ENCODE measurements around the gene ZNF684.

DNA sequence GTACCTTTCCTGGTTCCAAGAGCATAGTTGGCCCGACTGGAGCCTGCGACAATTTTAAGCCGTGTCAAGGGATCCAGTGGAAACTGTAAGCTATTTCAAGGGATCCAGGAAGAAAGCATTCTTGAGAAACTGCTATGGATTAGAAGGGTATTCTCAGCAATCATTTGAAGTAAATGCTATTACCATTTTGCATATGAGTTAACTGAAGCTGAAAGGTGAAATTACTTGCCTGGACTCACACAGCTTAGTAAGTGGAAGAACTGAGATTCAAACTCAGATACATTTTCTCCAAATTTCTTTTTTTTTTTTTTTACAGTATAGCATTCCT, 589 bp downstream of the ZNF684 start:
- TF ChIP-seq POLR2A (IDR thresholded peaks at IDR 0.05; ENCODE audit: borderline replicate concordance, extremely low read depth, insufficient read depth, insufficient read length), result no peak
- no peak for TF ChIP-seq CTCF (IDR thresholded peaks at IDR 0.05 in 2 of 3, conservative IDR thresholded peaks at IDR 0.05 in 1 of 3; ENCODE audit: borderline replicate concordance in 1 of 3, insufficient read depth in 1 of 3, low read depth in 2 of 3, low read length in 2 of 3)
- TF ChIP-seq EZH2 (IDR thresholded peaks at IDR 0.05), result no peak

Data from HCT116 (cell line).